ENCODE data around the gene CSGALNACT2.

CSGALNACT2 gene

DNA sequence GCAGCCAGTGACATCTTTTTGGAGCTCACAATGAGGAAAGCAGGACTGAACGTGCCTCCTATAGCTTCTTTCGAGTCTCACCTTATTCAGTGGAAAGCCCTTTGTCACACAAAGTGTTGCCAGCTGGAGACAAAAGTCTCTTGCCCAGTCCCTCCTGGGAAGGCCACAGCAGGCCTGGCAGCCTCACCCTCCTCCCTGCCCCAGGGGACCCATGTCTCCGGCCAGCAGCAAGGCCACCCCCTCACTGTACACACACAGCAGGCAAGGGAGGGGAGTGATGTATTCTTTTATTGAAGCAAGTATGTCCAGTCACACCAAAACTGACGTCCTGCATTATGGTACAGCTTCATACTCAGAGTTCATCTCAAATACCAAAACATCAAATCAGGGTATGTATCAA, 56.0 kb downstream of the CSGALNACT2 start:
- H3K4me3 ChIP-seq (ENCODE audit: low read length), result no peak overlapping the region
- TF ChIP-seq, protein P1, sequence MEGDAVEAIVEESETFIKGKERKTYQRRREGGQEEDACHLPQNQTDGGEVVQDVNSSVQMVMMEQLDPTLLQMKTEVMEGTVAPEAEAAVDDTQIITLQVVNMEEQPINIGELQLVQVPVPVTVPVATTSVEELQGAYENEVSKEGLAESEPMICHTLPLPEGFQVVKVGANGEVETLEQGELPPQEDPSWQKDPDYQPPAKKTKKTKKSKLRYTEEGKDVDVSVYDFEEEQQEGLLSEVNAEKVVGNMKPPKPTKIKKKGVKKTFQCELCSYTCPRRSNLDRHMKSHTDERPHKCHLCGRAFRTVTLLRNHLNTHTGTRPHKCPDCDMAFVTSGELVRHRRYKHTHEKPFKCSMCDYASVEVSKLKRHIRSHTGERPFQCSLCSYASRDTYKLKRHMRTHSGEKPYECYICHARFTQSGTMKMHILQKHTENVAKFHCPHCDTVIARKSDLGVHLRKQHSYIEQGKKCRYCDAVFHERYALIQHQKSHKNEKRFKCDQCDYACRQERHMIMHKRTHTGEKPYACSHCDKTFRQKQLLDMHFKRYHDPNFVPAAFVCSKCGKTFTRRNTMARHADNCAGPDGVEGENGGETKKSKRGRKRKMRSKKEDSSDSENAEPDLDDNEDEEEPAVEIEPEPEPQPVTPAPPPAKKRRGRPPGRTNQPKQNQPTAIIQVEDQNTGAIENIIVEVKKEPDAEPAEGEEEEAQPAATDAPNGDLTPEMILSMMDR (conservative IDR thresholded peaks at IDR 0.05; ENCODE audit: low read length), result no peak
- no peak for DNase-seq (ENCODE audit: low read depth)

DNA sequence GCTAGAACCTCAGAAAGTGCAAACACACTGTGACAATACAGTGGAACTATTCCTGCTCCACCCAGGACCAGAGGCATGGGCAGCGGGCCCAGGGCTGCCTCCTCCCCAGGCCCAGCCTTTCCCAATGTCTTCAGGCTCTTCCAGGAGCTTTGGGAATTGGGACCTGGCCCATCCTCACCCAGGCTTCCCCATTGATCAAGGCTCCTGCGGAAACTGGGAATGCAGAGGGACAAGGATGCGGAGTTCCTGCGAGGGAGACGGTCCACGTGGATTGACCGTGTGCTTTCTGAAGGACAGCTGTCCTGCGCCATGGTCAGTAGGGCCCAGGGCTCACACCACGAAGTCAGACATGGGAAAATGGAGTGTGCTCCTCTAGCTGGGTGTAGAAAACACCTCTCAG, 56.6 kb downstream of the CSGALNACT2 start:
- TF ChIP-seq, protein P1 (conservative IDR thresholded peaks at IDR 0.05; ENCODE audit: low read length), result no peak
- no peak overlapping the region for H3K4me3 ChIP-seq (ENCODE audit: low read length)

DNA sequence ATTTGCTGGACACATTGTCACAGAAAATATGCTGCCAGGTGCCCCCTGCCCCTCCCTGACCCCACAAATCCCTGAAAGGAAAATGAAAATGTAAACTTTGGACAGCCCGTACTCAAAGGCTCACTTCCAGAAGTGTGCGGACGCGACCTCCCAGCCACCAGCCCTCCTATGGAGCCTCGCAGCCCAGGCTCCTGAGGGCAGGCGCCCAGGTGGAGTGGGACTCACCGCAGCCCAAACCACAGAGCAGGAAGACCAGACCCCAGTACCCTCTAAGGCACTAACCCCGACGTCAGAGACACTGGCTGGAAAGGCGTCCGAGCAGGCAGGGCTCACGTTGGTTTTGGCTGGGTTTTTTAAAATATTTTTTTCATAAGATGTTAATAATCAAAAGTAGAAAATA, 57.3 kb downstream of the CSGALNACT2 start:
- no peak for DNase-seq (ENCODE audit: low read depth)
- TF ChIP-seq, protein P1 (conservative IDR thresholded peaks at IDR 0.05; ENCODE audit: low read length), result no peak
- no peak overlapping the region for H3K4me3 ChIP-seq (ENCODE audit: low read length)

More for the DNA sequence above, 56.6 kb downstream of the CSGALNACT2 start:
- no peak for DNase-seq (ENCODE audit: low read depth)

DNA sequence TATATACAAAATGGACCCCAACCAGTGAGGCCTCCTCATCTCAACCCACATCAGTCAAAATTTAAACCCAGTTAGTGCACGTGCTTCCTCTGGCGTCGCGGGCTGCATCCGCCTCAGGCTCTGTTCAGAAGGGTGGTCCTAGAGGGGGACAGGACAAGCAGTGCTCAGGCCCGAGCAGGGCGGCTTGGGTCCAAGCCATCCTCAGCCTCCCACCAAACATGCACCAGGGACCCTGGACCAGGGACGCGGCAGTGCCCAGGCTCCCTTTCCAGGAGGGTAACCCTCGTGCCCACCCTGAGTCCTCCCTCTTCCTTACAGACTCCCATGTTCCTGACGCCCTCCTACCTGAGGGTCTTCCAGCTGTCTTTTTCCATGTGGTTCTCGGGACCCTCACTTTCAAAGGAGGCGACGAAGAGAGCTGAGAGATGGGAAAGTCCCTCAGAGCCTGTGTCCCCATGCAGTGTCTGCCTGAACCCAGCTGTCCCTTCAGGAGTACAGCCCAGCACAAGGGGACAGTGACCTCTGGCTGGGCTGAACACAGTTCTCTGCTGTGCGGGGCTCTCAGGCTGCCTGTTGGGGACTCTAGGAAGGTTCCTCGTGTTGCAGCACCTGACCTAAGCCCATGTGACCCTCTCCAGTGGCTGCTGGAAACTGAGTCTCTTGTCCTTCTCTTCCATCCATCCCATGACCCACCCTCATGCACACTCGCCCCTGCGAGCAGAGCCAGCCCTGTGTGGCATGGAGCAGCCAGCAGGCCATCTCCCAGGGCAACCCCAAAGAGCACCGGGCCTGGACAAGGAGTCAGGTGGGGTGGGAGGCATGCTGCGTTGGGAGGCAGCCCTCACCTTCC, 58.1 kb downstream of the CSGALNACT2 start:
- TF ChIP-seq, protein P1 (conservative IDR thresholded peaks at IDR 0.05; ENCODE audit: low read length), result no peak
- no peak overlapping the region for H3K4me3 ChIP-seq (ENCODE audit: low read length)
- DNase-seq (ENCODE audit: low read depth), result no peak

DNA sequence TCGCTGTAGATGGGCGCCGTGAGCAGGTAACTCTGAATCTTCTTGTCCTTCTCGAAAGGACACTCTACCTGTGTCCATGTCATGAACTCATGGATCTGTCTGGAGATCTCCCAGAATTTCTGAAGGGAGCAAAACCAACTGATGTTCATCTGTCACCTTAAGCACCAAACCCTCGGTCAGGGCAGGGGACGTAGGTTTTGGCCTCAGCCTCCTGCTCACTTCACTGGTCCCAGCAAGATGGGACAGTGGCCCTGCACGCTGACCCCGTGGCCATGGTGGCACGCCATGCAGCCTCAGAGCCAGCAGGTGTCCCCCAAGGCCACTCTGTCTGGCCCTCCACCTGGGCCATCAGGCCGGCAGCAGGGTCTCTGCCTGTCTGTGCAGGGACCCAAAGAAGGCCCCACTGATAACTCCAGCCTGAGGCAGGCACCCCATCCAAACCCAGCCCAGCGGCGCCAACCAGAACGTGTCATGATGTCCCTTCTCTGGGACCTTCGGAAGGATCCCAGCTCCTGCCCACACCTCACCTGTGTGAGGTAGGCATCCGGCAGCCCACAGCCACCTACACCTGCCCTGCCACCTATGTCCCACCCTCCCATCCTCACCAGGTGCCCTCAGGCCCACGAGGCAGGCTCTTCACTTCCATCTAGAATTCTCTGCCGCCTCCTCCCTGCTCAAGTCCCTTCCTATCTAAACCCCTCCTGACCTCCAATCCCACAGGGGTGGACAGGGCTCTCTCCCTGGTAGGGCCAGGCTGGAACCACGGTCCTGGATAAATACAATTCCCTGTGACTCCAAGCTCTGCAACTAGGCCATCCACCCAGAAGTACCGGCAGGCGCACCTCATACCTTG, 59.0 kb downstream of the CSGALNACT2 start:
- H3K4me3 ChIP-seq (ENCODE audit: low read length), result no peak overlapping the region
- TF ChIP-seq, protein P1 (conservative IDR thresholded peaks at IDR 0.05; ENCODE audit: low read length), result no peak
- DNase-seq (ENCODE audit: low read depth), result no peak

DNA sequence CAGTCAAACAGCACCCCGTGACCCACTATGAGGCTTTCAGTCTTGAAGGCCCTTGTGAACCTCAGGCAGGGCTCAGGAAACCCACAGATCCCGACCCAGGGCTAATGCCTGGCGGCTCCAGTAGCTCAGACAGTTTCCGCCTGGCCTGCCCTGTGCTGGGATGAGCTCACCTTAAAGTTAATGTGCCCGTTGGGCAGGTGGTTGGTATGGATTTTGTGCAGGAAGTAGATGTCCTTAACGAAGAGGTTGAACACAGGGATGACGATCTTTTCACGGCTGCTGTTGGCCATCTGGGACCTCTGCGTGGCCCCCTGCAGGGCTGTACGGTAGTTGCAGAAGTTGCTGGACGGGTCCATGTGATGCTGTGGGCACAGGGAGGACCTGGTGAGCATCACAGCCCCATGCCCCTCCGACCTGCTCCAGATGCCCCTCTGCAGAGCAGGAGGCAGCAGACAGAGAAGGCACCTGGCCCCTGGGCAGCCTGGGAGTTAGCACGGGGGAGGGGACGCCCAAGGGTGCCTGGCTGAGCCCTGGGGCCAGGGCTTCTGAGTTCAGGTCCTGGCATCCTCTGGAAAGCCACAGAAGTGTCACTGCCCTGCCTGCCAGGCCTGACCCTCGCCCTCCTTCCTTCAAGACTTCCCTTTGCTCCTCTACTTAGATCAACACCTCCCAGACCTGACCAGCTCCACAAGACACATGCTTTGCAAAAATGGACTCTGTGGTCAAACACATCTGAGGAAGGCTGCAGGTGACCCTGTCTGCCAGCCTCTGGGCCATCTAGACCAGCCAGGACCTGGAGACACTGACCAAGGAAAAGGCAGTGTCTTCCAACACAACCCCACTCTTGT, 59.8 kb downstream of the CSGALNACT2 start:
- TF ChIP-seq, protein P1 (conservative IDR thresholded peaks at IDR 0.05; ENCODE audit: low read length), result peak; percentile 56
- DNase-seq (ENCODE audit: low read depth), result no peak
- H3K4me3 ChIP-seq (ENCODE audit: low read length), result no peak overlapping the region

All from AG10803 (cell line).